GM21528 (cell line): ENCODE data around the gene NDST1.

Experiments used
- ATAC-seq: cut with Tn5 transposase; IDR thresholded peaks from one replicate; pipeline ENCODE4 v1.9.1; 2021; ENCODE audit warnings: mild to moderate bottlenecking, moderate library complexity; ENCODE audit not compliant: unreplicated experiment, low FRiP score

The NDST1 gene

GRCh38 chr5:150600616-150601490 is 92.9 kb downstream of the NDST1 start:
- no peak for ATAC-seq

GRCh38 chr5:150601491-150602345 is 93.8 kb downstream of the NDST1 start:
- ATAC-seq, result no peak

- no peak for ATAC-seq
These were observed 95.1 kb downstream of the NDST1 start for GRCh38 chr5:150603052-150603451.

DNA sequence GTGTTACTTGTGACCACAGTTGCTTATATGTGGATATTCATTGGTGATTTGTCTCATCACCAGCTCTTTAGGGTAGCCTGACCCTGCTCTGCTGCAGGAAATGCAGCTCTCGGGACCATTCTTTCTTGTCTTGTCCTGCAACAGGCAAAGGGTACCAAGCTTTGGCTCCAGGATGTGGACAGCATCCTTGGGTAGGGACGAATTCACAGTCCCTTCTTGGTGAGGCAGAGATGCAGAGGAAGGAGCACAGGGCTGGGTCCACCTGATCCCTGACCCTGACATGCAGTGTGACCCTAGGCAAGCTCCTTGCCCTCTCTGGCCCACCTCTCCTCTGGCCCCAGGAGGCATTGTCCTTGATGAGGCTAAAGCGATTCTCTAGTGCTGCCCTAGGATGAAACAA is 95.6 kb downstream of the NDST1 start:
- ATAC-seq, result no peak

DNA sequence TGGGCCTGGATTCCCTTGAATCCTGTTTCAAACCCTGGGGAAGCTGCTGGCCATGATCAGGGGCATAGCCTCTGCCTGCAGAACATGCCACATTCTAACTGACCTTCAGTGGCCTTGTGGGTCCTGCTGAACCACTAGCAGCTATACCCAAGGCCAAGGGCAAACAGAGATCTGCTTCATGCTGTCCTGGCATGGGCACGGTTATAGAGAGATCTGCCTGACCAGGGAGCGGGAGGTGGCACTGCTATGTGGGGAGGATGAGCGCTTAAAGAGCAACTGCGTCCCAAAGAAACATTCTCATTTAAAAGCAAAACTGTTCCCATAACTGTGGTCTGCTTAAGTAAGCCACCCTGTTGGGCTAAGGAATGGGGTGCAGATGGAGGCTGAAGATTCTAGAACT is 96.1 kb downstream of the NDST1 start:
- no peak for ATAC-seq

DNA sequence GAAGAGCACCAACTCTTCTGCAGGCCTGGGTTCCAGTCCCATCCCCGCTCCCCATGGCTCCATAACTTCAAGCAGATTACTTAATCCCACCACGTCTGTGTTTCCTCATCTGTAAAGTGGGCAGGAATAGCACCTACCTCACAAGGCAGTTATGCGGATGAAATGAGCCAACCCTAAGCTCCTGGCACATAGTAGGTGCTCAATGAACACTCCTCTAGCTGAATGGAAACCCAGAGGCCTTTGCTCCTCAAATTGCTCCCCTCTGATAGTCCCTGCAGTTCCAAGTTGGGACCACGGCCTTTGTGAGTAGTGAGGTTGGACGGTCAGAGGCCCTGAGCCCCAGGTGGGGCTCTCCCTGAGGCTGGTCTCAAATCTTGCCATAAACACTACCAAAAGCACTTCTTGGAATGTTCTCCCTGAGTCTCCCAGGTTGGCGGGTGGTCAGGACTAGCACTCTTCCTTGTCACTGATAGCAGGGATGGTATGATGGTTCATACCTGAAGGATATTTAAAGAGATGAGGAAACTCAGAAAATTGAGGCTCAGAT is 97.0 kb downstream of the NDST1 start:
- ATAC-seq, result no peak

DNA sequence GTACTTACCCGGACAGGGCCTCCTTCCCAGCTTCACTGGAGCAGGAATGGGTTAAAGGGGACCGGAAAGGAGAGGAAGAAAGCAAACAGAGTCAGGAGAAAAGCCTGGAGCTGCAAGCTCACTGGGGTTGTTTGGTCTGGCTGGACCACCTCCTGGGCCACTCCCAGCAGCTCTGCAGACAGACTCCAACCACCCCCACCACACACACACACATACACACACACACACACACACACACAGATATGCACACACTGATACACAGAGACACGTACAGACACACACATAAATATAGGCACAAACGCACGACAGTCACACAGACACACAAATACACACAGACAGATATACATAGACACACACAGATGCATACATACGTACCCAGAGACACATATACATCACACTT is 97.6 kb downstream of the NDST1 start:
- no peak for ATAC-seq

DNA sequence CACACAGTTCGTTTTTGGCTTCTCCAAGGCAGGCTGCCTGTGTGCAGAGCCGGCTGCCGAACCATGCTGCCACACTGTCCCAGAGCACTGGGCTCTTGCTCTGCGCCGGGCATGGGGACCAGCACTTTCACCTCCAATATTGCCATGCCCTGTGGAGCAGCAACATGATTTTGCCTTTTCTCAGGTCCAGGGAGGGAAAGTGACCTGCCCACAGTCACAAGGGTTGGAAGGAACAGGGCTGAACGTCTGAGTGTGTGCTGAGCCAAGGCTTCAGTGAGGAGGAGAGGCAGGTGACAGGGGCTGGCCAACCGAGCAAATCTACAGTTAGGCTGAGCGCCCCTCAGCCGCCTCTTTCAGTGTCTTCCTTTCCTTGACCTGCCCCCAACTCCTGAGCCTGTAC is 98.5 kb downstream of the NDST1 start:
- no peak for ATAC-seq

GRCh38 chr5:150607105-150607504 is 99.2 kb downstream of the NDST1 start:
- ATAC-seq, result no peak
